ENCODE measurements around the gene PREPL.

- TF ChIP-seq CTCF (IDR thresholded peaks at IDR 0.05; ENCODE audit: control extremely low read depth in 1 of 3, insufficient read depth in 1 of 3, low read depth in 1 of 3, low read length in 3 of 3) (peak in 2 of 3 experiments; percentile 21 to 29; a peak in 2 of 4 replicates), GABPA (IDR thresholded peaks at IDR 0.05; ENCODE audit: borderline replicate concordance, insufficient read depth, low read length) (no peak), MAX (IDR thresholded peaks at IDR 0.05) (no peak), EP300 (IDR thresholded peaks at IDR 0.05; ENCODE audit: borderline replicate concordance in 1 of 2, low read depth in 2 of 2, low read length in 2 of 2) (no peak), JUN (IDR thresholded peaks at IDR 0.05; ENCODE audit: low read depth, low read length) (no peak), USF2 (IDR thresholded peaks at IDR 0.05; ENCODE audit: low read length) (no peak), TAF1 (IDR thresholded peaks at IDR 0.05; ENCODE audit: low read depth, low read length) (no peak), ZNF274 (IDR thresholded peaks at IDR 0.05; ENCODE audit: borderline replicate concordance, extremely low read depth, low read length) (no peak), CEBPB (IDR thresholded peaks at IDR 0.05; ENCODE audit: low read depth, low read length) (no peak)
Observed at GRCh38 chr2:44291281-44292248, 69.7 kb downstream of the PREPL start.

All from H1 (cell line).